ENCODE results near the gene ARHGAP9.
"Not testable (repeated sequence)": the region's sequence is repeated elsewhere in the genome, so short reads cannot be mapped to it uniquely, and the experiment has no call there.

- not testable (repeated sequence) for TF ChIP-seq POLR2AphosphoS5 (IDR thresholded peaks at IDR 0.05; ENCODE audit: low read depth, low read length); POLR2A (IDR thresholded peaks at IDR 0.05; ENCODE audit: control extremely low read depth in 1 of 2, low read depth in 2 of 2, low read length in 2 of 2); KDM1A (IDR thresholded peaks at IDR 0.05; ENCODE audit: borderline replicate concordance, low read length); RFX5 (IDR thresholded peaks at IDR 0.05; ENCODE audit: borderline replicate concordance, low read depth, low read length); RXRA (IDR thresholded peaks at IDR 0.05; ENCODE audit: insufficient read depth, low read depth, low read length); FOSL1 (IDR thresholded peaks at IDR 0.05; ENCODE audit: insufficient read depth, low read depth, low read length); ZNF274 (IDR thresholded peaks at IDR 0.05; ENCODE audit: borderline replicate concordance, extremely low read depth, low read length); EGR1 (IDR thresholded peaks at IDR 0.05; ENCODE audit: borderline replicate concordance, low read depth, low read length); ATF3 (IDR thresholded peaks at IDR 0.05; ENCODE audit: insufficient read depth, low read depth, low read length); USF2 (IDR thresholded peaks at IDR 0.05; ENCODE audit: low read length); RNF2 (IDR thresholded peaks at IDR 0.05; ENCODE audit: borderline replicate concordance, low read depth, low read length, missing control alignments, poor library complexity, severe bottlenecking)
- TF ChIP-seq, protein P1, sequence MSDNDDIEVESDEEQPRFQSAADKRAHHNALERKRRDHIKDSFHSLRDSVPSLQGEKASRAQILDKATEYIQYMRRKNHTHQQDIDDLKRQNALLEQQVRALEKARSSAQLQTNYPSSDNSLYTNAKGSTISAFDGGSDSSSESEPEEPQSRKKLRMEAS (IDR thresholded peaks at IDR 0.05), result not testable (repeated sequence)
- TF ChIP-seq, protein P2, sequence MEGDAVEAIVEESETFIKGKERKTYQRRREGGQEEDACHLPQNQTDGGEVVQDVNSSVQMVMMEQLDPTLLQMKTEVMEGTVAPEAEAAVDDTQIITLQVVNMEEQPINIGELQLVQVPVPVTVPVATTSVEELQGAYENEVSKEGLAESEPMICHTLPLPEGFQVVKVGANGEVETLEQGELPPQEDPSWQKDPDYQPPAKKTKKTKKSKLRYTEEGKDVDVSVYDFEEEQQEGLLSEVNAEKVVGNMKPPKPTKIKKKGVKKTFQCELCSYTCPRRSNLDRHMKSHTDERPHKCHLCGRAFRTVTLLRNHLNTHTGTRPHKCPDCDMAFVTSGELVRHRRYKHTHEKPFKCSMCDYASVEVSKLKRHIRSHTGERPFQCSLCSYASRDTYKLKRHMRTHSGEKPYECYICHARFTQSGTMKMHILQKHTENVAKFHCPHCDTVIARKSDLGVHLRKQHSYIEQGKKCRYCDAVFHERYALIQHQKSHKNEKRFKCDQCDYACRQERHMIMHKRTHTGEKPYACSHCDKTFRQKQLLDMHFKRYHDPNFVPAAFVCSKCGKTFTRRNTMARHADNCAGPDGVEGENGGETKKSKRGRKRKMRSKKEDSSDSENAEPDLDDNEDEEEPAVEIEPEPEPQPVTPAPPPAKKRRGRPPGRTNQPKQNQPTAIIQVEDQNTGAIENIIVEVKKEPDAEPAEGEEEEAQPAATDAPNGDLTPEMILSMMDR (IDR thresholded peaks at IDR 0.05; ENCODE audit: control extremely low read depth in 1 of 3, insufficient read depth in 1 of 3, low read depth in 1 of 3, low read length in 3 of 3), result not testable (repeated sequence)
These were observed 38.1 kb upstream of the ARHGAP9 start for GRCh38 chr12:57517718-57518117.

Data from H1 (cell line).